ENCODE data around the gene KIAA1217.

DNA sequence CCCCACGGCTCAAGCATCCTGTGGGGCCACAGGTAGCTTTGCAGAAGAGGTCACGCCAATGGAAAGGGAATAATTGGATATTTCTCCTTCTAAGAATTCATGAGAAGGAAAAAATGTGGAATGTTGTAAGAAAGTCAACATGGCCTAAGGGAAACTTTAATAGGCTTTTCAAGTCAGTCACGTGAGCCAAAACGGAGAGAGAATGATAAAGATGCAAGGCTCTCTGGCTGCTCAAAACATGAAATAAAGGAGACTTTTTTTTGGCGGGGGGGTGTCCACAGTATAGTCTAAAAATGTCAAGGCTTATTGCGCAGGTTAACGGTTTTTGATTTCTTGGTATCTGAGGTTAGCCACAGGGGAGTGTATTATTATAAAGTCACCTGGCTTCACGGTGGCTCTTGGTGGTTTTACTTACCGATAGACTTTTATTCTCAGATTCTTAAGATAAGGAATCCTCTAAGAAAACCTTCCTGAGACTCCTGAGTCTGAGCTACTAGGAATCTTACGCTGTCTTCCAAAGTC lies 366.6 kb downstream of the KIAA1217 start:
- TF ChIP-seq, protein P1, sequence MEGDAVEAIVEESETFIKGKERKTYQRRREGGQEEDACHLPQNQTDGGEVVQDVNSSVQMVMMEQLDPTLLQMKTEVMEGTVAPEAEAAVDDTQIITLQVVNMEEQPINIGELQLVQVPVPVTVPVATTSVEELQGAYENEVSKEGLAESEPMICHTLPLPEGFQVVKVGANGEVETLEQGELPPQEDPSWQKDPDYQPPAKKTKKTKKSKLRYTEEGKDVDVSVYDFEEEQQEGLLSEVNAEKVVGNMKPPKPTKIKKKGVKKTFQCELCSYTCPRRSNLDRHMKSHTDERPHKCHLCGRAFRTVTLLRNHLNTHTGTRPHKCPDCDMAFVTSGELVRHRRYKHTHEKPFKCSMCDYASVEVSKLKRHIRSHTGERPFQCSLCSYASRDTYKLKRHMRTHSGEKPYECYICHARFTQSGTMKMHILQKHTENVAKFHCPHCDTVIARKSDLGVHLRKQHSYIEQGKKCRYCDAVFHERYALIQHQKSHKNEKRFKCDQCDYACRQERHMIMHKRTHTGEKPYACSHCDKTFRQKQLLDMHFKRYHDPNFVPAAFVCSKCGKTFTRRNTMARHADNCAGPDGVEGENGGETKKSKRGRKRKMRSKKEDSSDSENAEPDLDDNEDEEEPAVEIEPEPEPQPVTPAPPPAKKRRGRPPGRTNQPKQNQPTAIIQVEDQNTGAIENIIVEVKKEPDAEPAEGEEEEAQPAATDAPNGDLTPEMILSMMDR (IDR thresholded peaks at IDR 0.05 in 2 of 3, conservative IDR thresholded peaks at IDR 0.05 in 1 of 3; ENCODE audit: insufficient read depth in 2 of 3, low read depth in 1 of 3, low read length in 3 of 3) = no peak
- TF ChIP-seq ZNF232 (CRISPR knock-in tag; IDR thresholded peaks at IDR 0.05) (no peak), SRSF9 (IDR thresholded peaks at IDR 0.05; ENCODE audit: borderline replicate concordance, low read depth, low read length) (no peak), ARNT (IDR thresholded peaks at IDR 0.05) (no peak), ZFX (CRISPR knock-in tag; IDR thresholded peaks at IDR 0.05) (no peak)
